ENCODE data around the gene ZSWIM8. TPM values are rescaled to one million over a fixed set of nuclear protein-coding genes. Genes with fewer than 3 reads are reported as not detected.

The ZSWIM8 gene
- total RNA-seq, 4 donors from 2014 or later, result 66.4 to 123 (median 107) TPM

DNA sequence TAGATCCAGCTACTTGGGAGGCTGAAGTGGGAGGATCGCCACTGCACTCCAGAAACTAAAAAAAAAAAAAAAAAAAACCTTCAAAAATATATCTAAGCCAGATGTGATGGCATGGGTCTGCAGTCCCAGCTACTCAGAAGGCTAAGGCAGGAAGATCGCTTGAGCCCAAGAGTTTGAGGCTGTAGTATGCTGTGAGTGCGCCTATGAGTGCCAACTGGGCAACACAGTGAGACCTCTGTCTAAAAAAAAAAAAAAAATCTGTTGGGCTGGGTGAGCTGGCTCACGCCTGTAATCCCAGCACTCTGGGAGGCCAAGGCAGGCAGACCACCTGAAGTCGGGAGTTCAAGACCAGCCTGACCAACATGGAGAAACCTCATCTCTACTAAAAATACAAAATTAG, 6.4 kb upstream of the ZSWIM8 start:
- H3K27me3 ChIP-seq, result no peaks in the 10 kb centered on the region
- no peak for DNase-seq (ENCODE audit: extremely low spot score)
- 91% methylated on average over 5 of the region's 5 CpGs for WGBS
- no peak overlapping the region for H3K27ac ChIP-seq (replicated peaks in 1 of 4)
- TF ChIP-seq EP300 (IDR thresholded peaks at IDR 0.05), result no peak
- no peak for TF ChIP-seq POLR2A (IDR thresholded peaks at IDR 0.05; ENCODE audit: low read depth)
- TF ChIP-seq, protein P1, sequence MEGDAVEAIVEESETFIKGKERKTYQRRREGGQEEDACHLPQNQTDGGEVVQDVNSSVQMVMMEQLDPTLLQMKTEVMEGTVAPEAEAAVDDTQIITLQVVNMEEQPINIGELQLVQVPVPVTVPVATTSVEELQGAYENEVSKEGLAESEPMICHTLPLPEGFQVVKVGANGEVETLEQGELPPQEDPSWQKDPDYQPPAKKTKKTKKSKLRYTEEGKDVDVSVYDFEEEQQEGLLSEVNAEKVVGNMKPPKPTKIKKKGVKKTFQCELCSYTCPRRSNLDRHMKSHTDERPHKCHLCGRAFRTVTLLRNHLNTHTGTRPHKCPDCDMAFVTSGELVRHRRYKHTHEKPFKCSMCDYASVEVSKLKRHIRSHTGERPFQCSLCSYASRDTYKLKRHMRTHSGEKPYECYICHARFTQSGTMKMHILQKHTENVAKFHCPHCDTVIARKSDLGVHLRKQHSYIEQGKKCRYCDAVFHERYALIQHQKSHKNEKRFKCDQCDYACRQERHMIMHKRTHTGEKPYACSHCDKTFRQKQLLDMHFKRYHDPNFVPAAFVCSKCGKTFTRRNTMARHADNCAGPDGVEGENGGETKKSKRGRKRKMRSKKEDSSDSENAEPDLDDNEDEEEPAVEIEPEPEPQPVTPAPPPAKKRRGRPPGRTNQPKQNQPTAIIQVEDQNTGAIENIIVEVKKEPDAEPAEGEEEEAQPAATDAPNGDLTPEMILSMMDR (IDR thresholded peaks at IDR 0.05), result no peak
- no peak for TF ChIP-seq POLR2AphosphoS5 (IDR thresholded peaks at IDR 0.05)
- H3K9me3 ChIP-seq, result no peaks in the 10 kb centered on the region
- intact Hi-C loops (cut with DNase I), result no loop called here
- H3K4me3 ChIP-seq, result no peak overlapping the region
- H3K4me1 ChIP-seq, result peaks cover 44 to 55% (median 50%) of the 10 kb centered on the region in 4 donors
- H3K36me3 ChIP-seq, result peaks cover 4 to 52% (median 40%) of the 10 kb centered on the region in 4 donors

DNA sequence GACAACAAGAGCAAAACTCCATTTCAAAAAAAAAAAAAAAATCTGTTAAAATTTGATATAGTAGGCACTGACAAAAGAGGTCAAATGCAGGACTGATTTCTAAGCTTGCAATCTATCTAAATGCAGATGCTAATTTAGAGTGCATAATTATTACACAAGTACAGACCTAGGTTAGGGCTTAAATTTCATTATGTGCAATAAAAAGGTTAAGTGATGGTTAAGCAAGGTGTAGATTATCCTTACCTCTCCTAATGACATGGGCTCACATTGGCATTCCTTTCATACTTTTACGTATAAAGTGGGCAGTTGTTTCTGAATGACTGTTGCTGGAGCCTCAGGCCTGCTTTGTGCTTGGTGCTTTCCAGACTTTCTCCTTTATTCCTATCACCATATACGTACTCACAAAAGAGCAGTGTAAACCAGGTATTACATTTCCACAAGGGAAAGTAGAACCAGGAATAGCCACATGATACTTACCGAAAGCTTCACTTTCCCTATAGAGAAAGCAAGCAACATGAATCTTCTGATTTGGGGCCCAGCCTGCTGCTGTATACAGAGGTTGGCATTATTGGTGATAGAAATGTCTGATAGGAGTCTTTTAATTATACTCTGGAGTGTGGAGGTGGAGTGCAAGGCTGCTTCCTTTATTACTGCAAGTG, 5.7 kb upstream of the ZSWIM8 start:
- TF ChIP-seq POLR2A (IDR thresholded peaks at IDR 0.05; ENCODE audit: low read depth), result no peak
- TF ChIP-seq POLR2AphosphoS5 (IDR thresholded peaks at IDR 0.05), result no peak
- TF ChIP-seq, protein P1 (IDR thresholded peaks at IDR 0.05), result no peak
- no peak for TF ChIP-seq EP300 (IDR thresholded peaks at IDR 0.05)
- DNase-seq (ENCODE audit: extremely low spot score), result no peak
- Histone ChIP-seq H3K4me1 (peaks cover 39 to 54% (median 49%) of the 10 kb centered on the region in 4 donors), H3K27me3 (no peaks in the 10 kb centered on the region), H3K9me3 (no peaks in the 10 kb centered on the region), H3K36me3 (peaks cover 4 to 52% (median 40%) of the 10 kb centered on the region in 4 donors), H3K27ac (replicated peaks in 1 of 4) (no peak overlapping the region), H3K4me3 (no peak overlapping the region)
- 71% methylated on average over 3 of the region's 3 CpGs for WGBS
- intact Hi-C loops (cut with DNase I), result no loop called here

DNA sequence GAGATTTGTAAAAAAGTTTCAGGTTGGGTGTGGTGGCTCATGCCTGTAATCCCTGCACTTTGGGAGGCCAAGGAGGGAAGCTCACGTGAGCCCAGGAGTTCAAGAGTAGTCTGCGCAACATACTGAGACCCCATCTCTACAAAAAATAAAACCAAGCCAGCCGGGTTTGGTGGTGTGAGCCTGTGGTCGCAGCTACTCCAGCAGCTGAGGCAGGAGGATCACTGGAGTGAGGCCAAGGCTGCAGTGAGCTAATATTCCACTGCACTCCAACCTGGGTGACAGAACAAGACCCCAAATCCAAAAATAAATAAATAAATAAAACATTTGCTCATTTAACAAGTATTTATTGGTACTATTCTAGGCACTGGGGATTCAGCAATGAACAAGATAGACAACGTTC, 5.1 kb upstream of the ZSWIM8 start:
- H3K27ac ChIP-seq (replicated peaks in 1 of 4), result no peak overlapping the region
- no peak for TF ChIP-seq EP300 (IDR thresholded peaks at IDR 0.05)
- TF ChIP-seq, protein P1 (IDR thresholded peaks at IDR 0.05), result no peak
- no peak for TF ChIP-seq POLR2A (IDR thresholded peaks at IDR 0.05; ENCODE audit: low read depth)
- no peak for TF ChIP-seq POLR2AphosphoS5 (IDR thresholded peaks at IDR 0.05)
- peak overlapping the region in 1 of 4 donors; percentile 98 for H3K4me3 ChIP-seq
- peaks cover 37 to 52% (median 47%) of the 10 kb centered on the region in 4 donors for H3K4me1 ChIP-seq
- no peak for DNase-seq (ENCODE audit: extremely low spot score)
- peaks cover 4 to 49% (median 38%) of the 10 kb centered on the region in 4 donors for H3K36me3 ChIP-seq
- 80% methylated on average over 5 of the region's 5 CpGs for WGBS
- H3K9me3 ChIP-seq, result no peaks in the 10 kb centered on the region
- no peaks in the 10 kb centered on the region for H3K27me3 ChIP-seq
- intact Hi-C loops (cut with DNase I), result no loop called here

DNA sequence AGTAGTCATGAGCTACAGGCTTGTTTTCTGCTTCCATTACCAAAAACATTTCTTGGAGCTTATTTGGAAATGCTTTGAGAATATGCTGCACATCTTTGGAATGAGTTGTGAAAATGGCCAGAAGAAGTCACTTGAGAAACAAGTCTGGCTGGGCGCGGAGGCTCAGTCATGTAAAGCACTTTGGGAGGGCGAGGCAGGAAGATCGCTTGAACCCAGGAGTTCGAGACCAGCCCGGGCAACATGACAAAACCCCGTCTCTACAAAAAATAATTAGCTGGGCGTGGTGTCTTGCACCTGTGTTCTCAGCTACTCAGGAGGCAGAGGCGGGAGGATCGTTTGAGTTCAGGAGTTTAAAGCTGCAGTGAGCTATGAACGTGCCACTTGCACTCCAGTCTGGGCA, 4.4 kb upstream of the ZSWIM8 start:
- peak overlapping the region; percentile 89 to 96 (median 92) for H3K27ac ChIP-seq (replicated peaks in 1 of 4)
- peaks cover 33 to 48% (median 43%) of the 10 kb centered on the region in 4 donors for H3K4me1 ChIP-seq
- H3K36me3 ChIP-seq, result peaks cover 4 to 43% (median 32%) of the 10 kb centered on the region in 4 donors
- intact Hi-C loops (cut with DNase I), result no loop called here
- DNase-seq (ENCODE audit: extremely low spot score), result no peak
- H3K27me3 ChIP-seq, result no peaks in the 10 kb centered on the region
- WGBS, result 31% methylated on average over 11 of the region's 11 CpGs
- TF ChIP-seq POLR2AphosphoS5 (IDR thresholded peaks at IDR 0.05), result no peak
- TF ChIP-seq EP300 (IDR thresholded peaks at IDR 0.05), result no peak
- no peak for TF ChIP-seq POLR2A (IDR thresholded peaks at IDR 0.05; ENCODE audit: low read depth)
- TF ChIP-seq, protein P1 (IDR thresholded peaks at IDR 0.05), result no peak
- no peaks in the 10 kb centered on the region for H3K9me3 ChIP-seq
- peak overlapping the region; percentile 71 to 98 (median 90) for H3K4me3 ChIP-seq

Measured in esophagus muscularis mucosa (tissue), 4 donors.